SK-N-MC (cell line): ENCODE data around the gene UQCRFS1.

ENCODE experiments used
- EZH2 ChIP-seq: fragments of 200-600 bp; sonication (generic); IDR thresholded peaks from one replicate; pipeline ENCODE4 v1.6.1; 2017; ENCODE audit warnings: antibody characterized with exemption
- FOXP2 ChIP-seq: optimal IDR thresholded peaks from 2 replicates; pipeline ENCODE3; 2011; ENCODE audit warnings: mild to moderate bottlenecking, moderate library complexity; ENCODE audit not compliant: insufficient read depth; ENCODE audit errors: extremely low read length, control extremely low read depth
- POLR2AphosphoS5 ChIP-seq: IDR thresholded peaks from 2 replicates; pipeline ENCODE4 v1.6.1; 2012; ENCODE audit warnings: mild to moderate bottlenecking, low read depth, low read length, borderline replicate concordance

DNA sequence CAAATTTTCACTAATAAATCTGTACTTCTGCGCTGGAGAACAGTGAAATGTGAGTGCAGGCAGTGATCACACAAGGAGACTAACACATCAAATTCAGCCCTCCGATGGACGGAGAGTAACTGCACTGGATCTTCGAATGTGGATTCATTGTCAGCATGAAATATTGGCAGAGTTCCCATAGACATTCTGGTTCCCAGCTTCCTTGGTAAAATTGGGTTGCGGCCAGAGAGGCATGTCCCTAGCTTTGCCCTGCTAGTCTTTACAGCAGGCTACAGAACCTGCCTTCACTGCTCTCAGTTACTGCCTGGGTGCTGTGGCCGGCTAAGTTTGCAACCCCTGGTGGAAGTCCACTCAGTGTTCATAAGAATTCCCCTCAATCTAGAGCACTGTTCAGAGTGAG is 32.3 kb upstream of the UQCRFS1 start:
- TF ChIP-seq EZH2 (no peak), POLR2AphosphoS5 (no peak), FOXP2 (no peak)
